AG10803 (cell line): Measurements from ENCODE around the gene MYG1.

Source experiments
- DNase-seq: peaks from one replicate; pipeline ENCODE4 v3.0.0; 2010; ENCODE audit warnings: low read depth
- H3K4me3 ChIP-seq: 2 replicates; pipeline ENCODE4 v1.5.1; 2011; ENCODE audit warnings: mild to moderate bottlenecking, low read length, control low read depth
- CTCF ChIP-seq: conservative IDR thresholded peaks from 2 replicates; pipeline ENCODE4 v1.5.1; 2011; ENCODE audit warnings: mild to moderate bottlenecking, low read length, control low read depth, inconsistent platforms

Gene MYG1

GRCh38 chr12:53268630-53269562 lies 30.6 kb upstream of the MYG1 start:
- no peak for TF ChIP-seq CTCF
- DNase-seq: peak; percentile 17
- peak overlapping the region; percentile 95 for H3K4me3 ChIP-seq

- no peak for DNase-seq
- TF ChIP-seq CTCF: no peak
- H3K4me3 ChIP-seq: no peak overlapping the region
Measured at GRCh38 chr12:53274445-53274844, 25.1 kb upstream of the MYG1 start.

GRCh38 chr12:53276511-53276910 lies 23.0 kb upstream of the MYG1 start:
- no peak for TF ChIP-seq CTCF

GRCh38 chr12:53277981-53278380 lies 21.5 kb upstream of the MYG1 start:
- no peak for DNase-seq

More at GRCh38 chr12:53276511-53276910, 23.0 kb upstream of the MYG1 start:
- DNase-seq: no peak
- no peak overlapping the region for H3K4me3 ChIP-seq

GRCh38 chr12:53279283-53279869 lies 20.1 kb upstream of the MYG1 start:
- TF ChIP-seq CTCF: no peak
- DNase-seq: no peak
- H3K4me3 ChIP-seq: no peak overlapping the region

More at GRCh38 chr12:53277981-53278380, 21.5 kb upstream of the MYG1 start:
- H3K4me3 ChIP-seq: no peak overlapping the region
- no peak for TF ChIP-seq CTCF

- no peak for TF ChIP-seq CTCF
- H3K4me3 ChIP-seq: no peak overlapping the region
- DNase-seq: no peak
Measured at GRCh38 chr12:53279888-53280498, 19.5 kb upstream of the MYG1 start.

GRCh38 chr12:53286448-53286847 lies 13.0 kb upstream of the MYG1 start:
- no peak for TF ChIP-seq CTCF
- no peak overlapping the region for H3K4me3 ChIP-seq
- no peak for DNase-seq
